ENCODE results near the gene UBE2L3.

- TF ChIP-seq CTCF (IDR thresholded peaks at IDR 0.05) = no peak
- no peak for TF ChIP-seq POLR2A (IDR thresholded peaks at IDR 0.05)
Measured at GRCh38 chr22:21628386-21629254, 61.1 kb downstream of the UBE2L3 start.
